Ectodermal cell (in vitro differentiated cells): ENCODE measurements around the gene EPHA6.

ENCODE experiments used
- H3K27ac ChIP-seq: 2 replicates; pipeline ENCODE4 v1.7.0; 2013; ENCODE audit warnings: mild to moderate bottlenecking, low read depth, low read length; ENCODE audit not compliant: insufficient read depth, poor library complexity, severe bottlenecking
- H3K27me3 ChIP-seq: 2 replicates; pipeline ENCODE4 v1.7.0; 2013; ENCODE audit warnings: mild to moderate bottlenecking, low read length; ENCODE audit not compliant: insufficient read depth, control insufficient read depth, poor library complexity, severe bottlenecking
- H3K36me3 ChIP-seq: one replicate; pipeline ENCODE4 v1.7.0; 2013; ENCODE audit warnings: low read length; ENCODE audit not compliant: control insufficient read depth, insufficient read depth
- H3K4me1 ChIP-seq: one replicate; pipeline ENCODE4 v1.7.0; 2013; ENCODE audit warnings: low read length; ENCODE audit not compliant: control insufficient read depth, insufficient read depth
- H3K4me3 ChIP-seq: 2 replicates; pipeline ENCODE4 v1.7.0; 2013; ENCODE audit warnings: low read depth, low read length, control low read depth; ENCODE audit not compliant: insufficient read depth
- H3K9me3 ChIP-seq: 2 replicates; pipeline ENCODE4 v1.7.0; 2013; ENCODE audit warnings: mild to moderate bottlenecking, low read length, moderate library complexity; ENCODE audit not compliant: control insufficient read depth
- WGBS, 2 experiments: methylation state at CpG; one replicate each; pipeline ENCODE4 v1.1.7; 2013; ENCODE audit warnings: missing lambda C conversion rate in 2 of 2; 5-methylcytosine and 5-hydroxymethylcytosine counted together

The EPHA6 gene

GRCh38 chr3:97692831-97693230 lies 878.4 kb downstream of the EPHA6 start:
- Histone ChIP-seq H3K4me1 (no peaks in the 10 kb centered on the region), H3K36me3 (no peaks in the 10 kb centered on the region), H3K9me3 (no peaks in the 10 kb centered on the region), H3K27ac (no peak overlapping the region), H3K4me3 (no peak overlapping the region), H3K27me3 (no peaks in the 10 kb centered on the region)
- whole genome bisulfite sequencing, 2 experiments: 91 to 93% methylated on average over 2 of the region's 2 CpGs

DNA sequence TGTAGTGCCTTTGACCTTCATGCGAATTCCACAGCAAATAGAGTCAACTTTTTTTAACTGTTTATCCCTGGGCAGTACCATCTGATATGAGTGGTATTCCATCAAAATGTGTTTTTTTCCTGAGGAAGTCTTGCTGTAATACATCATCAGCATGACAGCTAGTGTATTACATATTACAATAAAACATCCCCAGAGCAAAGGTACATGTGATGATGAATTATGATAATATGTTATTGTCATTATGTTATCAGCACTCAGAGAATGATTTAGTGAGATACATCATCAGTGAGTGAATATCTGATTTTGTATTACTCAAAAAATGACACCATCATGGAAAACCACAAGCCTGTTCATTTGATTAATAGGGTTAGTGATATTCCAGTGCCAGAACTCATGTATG lies 880.5 kb downstream of the EPHA6 start:
- 93 to 100% methylated on average over 1 of the region's 1 CpG for WGBS, 2 experiments
- Histone ChIP-seq H3K27ac (no peak overlapping the region), H3K4me1 (no peaks in the 10 kb centered on the region), H3K27me3 (no peaks in the 10 kb centered on the region), H3K9me3 (no peaks in the 10 kb centered on the region), H3K4me3 (no peak overlapping the region), H3K36me3 (no peaks in the 10 kb centered on the region)

DNA sequence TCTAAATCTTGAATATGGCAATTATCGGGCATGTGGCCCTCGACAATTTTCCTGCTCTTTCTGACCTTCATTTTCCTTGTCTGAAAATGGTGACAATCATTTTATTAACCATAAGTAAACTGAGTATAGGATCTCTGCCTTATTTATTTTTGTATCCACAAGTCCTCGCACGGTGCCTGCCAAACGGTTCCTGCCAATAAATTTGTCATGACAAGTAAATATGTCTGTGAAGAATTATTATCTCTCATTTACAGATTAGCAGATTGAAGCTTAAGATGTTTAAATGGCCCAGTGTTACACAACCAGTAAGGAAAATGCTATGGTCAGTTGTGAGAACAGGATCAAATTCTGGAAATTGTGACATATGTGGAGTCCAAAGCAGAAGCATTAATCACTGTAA lies 884.3 kb downstream of the EPHA6 start:
- 90 to 98% methylated on average over 2 to 5 of the region's 5 CpGs for WGBS, 2 experiments
- H3K4me1 ChIP-seq: no peaks in the 10 kb centered on the region

GRCh38 chr3:97699889-97700288 lies 885.5 kb downstream of the EPHA6 start:
- Histone ChIP-seq H3K9me3 (no peaks in the 10 kb centered on the region), H3K27ac (peak overlapping the region; percentile 26), H3K36me3 (no peaks in the 10 kb centered on the region), H3K27me3 (no peaks in the 10 kb centered on the region), H3K4me3 (no peak overlapping the region), H3K4me1 (no peaks in the 10 kb centered on the region)
- WGBS, 2 experiments: 92 to 100% methylated on average over 2 of the region's 2 CpGs

More for the DNA sequence above, 884.3 kb downstream of the EPHA6 start:
- Histone ChIP-seq H3K9me3 (no peaks in the 10 kb centered on the region), H3K27ac (no peak overlapping the region), H3K36me3 (no peaks in the 10 kb centered on the region), H3K4me3 (no peak overlapping the region), H3K27me3 (no peaks in the 10 kb centered on the region)

DNA sequence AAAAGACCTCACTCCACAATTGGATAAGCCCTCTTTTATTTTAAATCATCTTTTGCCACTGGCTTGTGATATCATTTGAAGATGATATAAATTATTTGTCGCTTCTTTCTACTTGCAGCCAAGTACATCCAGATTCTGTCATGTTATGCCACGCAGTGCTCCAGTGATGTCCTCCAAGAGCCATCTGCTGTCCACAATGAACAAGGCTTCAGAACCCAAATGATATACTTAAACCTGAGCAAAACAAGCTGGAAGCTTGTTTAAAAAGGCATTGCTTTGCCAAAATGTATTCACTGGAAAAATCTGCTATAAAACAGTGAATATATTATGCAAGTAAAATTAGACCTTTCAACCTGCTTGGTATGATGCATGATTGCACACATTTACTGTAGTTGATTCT lies 891.4 kb downstream of the EPHA6 start:
- 93 to 97% methylated on average over 2 of the region's 2 CpGs for WGBS, 2 experiments
- H3K36me3 ChIP-seq: no peaks in the 10 kb centered on the region
- H3K4me1 ChIP-seq: no peaks in the 10 kb centered on the region
- H3K27me3 ChIP-seq: no peaks in the 10 kb centered on the region
- H3K27ac ChIP-seq: no peak overlapping the region
- no peaks in the 10 kb centered on the region for H3K9me3 ChIP-seq
- no peak overlapping the region for H3K4me3 ChIP-seq

GRCh38 chr3:97706226-97706625 lies 891.8 kb downstream of the EPHA6 start:
- no peaks in the 10 kb centered on the region for H3K9me3 ChIP-seq
- H3K27ac ChIP-seq: no peak overlapping the region
- H3K4me1 ChIP-seq: no peaks in the 10 kb centered on the region
- H3K36me3 ChIP-seq: no peaks in the 10 kb centered on the region
- no peak overlapping the region for H3K4me3 ChIP-seq
- 88 to 92% methylated on average over 4 of the region's 4 CpGs for WGBS, 2 experiments
- H3K27me3 ChIP-seq: no peaks in the 10 kb centered on the region

- Histone ChIP-seq H3K9me3 (no peaks in the 10 kb centered on the region), H3K4me1 (no peaks in the 10 kb centered on the region), H3K4me3 (no peak overlapping the region), H3K27me3 (no peaks in the 10 kb centered on the region), H3K36me3 (no peaks in the 10 kb centered on the region), H3K27ac (no peak overlapping the region)
These were observed 897.3 kb downstream of the EPHA6 start for GRCh38 chr3:97711654-97712053.

DNA sequence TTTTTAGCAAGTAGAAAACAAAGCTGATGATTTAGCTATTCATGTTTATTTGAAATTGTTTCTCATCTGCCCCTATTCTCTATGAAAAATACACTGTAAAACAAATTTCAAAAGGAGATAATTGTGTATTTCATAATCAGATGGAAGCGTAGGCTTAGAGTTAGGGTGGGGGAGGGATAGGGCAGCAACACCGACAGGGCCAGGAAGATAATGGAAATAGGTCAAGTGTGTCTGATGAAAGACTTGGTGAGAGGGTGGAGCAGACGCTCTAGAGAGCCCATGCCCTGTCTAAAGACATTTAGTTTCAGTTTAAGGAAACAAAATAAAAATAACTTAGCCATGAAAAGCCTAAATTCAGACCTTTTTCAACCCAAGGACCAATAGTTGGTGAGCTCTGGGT lies 898.5 kb downstream of the EPHA6 start:
- Histone ChIP-seq H3K27me3 (no peaks in the 10 kb centered on the region), H3K36me3 (no peaks in the 10 kb centered on the region), H3K4me1 (no peaks in the 10 kb centered on the region), H3K4me3 (no peak overlapping the region), H3K9me3 (no peaks in the 10 kb centered on the region), H3K27ac (no peak overlapping the region)
- 85 to 88% methylated on average over 3 of the region's 3 CpGs for WGBS, 2 experiments

DNA sequence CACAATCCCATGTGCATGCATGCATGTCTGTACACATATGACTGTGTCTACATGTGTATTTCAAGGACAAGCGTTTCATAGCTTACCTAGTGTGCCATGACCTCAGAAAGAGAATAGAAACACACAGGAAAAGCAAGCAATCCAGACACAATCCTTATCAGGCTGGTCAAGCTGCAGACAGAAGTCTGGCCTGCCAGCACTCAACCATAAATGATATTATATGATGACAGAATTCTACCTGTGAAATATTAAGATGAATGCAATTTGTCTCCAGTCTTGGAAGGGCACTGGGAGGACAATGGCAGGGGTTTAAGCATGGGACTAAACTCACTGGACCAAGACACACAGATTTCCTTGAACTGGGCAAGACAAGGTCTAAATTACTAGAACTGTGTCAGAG lies 899.2 kb downstream of the EPHA6 start:
- no peak overlapping the region for H3K4me3 ChIP-seq
- no peaks in the 10 kb centered on the region for H3K9me3 ChIP-seq
- H3K27ac ChIP-seq: no peak overlapping the region
- 73 to 91% methylated on average over 1 of the region's 1 CpG for WGBS, 2 experiments
- no peaks in the 10 kb centered on the region for H3K36me3 ChIP-seq
- no peaks in the 10 kb centered on the region for H3K4me1 ChIP-seq
- no peaks in the 10 kb centered on the region for H3K27me3 ChIP-seq

DNA sequence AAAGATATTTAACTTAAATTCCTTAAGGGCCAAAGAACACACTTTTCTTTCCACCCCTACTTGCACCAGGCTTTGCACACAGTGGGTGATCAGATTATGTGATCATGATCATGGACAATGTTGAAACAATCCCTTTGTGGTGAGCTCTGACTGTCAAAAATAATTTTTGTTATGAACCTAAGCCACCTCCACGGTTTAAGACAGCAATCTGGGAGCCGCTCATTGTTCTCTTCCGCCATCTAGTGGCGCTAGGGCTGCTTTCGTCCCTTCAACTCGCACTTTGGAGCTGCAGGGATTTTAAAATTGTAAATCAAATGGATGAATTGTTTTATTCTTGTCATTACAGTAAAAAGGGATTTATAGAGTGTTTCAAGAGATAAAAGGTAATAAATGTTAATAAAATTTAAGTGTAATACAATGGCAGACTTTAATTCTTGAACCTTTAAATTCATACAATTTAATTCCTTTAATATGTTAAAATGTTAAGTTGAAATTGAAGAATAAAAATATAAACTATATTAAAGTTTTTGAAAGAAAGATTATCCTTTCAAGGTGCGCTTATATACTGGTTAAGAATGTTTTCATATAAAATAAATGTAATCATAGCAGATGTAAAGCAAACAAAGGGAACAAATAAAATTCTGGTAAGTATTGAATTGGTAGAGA lies 904.9 kb downstream of the EPHA6 start:
- H3K4me1 ChIP-seq: no peaks in the 10 kb centered on the region
- H3K9me3 ChIP-seq: no peaks in the 10 kb centered on the region
- H3K27ac ChIP-seq: no peak overlapping the region
- no peaks in the 10 kb centered on the region for H3K27me3 ChIP-seq
- WGBS, 2 experiments: 0 to 7% methylated on average over 6 to 7 of the region's 7 CpGs
- H3K4me3 ChIP-seq: no peak overlapping the region
- H3K36me3 ChIP-seq: no peaks in the 10 kb centered on the region

DNA sequence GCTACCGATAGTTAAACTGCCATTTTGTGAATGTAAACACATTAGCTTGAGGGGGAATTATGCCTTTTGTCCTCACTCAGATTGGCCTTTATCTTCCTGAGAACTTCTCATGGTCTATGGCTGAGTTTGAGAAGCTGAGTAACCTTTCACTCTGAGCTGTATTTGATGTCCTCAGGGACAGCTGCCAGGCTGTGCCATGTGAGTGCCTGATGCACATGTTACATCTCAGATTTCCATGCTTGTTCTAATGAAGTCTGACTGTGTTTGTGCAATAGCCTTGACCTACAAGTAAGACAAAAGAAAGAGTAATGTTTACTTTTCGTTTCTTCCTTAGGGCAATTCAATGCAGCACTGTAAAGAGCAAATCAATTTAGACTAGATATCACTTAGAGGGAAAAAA lies 906.0 kb downstream of the EPHA6 start:
- Histone ChIP-seq H3K9me3 (no peaks in the 10 kb centered on the region), H3K4me3 (no peak overlapping the region), H3K36me3 (no peaks in the 10 kb centered on the region), H3K4me1 (no peaks in the 10 kb centered on the region), H3K27me3 (no peaks in the 10 kb centered on the region), H3K27ac (no peak overlapping the region)
- WGBS, 2 experiments: 87 to 89% methylated on average over 2 of the region's 2 CpGs
